ENCODE results near the gene ARHGAP45. TPM values are rescaled to one million over a fixed set of nuclear protein-coding genes. Genes with fewer than 3 reads are reported as not detected.

ARHGAP45 gene
- total RNA-seq, 1 experiment from 2014 or later, result 45.3 TPM

DNA sequence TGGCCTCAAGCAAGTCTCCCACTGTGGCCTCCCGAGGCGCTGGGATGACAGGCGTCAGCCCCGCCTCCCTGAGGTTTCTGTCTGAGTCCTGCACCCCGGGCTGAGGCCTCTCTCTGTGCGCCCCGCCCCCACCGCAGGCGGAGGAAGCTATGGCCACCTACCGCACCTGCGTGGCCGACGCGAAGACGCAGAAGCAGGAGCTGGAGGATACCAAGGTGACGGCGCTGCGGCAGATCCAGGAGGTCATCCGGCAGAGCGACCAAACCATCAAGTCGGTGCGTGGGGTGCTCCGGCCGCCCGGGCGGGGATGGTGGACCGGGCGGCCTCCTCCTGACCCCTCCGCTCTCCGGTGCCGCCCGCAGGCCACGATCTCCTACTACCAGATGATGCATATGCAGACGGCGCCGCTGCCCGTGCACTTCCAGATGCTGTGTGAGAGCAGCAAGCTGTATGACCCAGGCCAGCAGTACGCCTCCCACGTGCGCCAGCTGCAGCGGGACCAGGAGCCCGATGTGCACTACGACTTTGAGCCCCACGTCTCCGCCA lies 12.7 kb downstream of the ARHGAP45 start:
- Histone ChIP-seq H3K36me3 (ENCODE audit: low read depth, low read length) (no peaks in the 10 kb centered on the region), H3K27ac (ENCODE audit: low read length) (no peak overlapping the region), H3K4me2 (ENCODE audit: low read length) (no peak overlapping the region), H3K9me3 (ENCODE audit: low read length) (no peaks in the 10 kb centered on the region), H3F3A (ENCODE audit: low read length, unreplicated experiment) (no peaks in the 10 kb centered on the region), H4K20me1 (ENCODE audit: low read length) (no peaks in the 10 kb centered on the region), H3K79me2 (ENCODE audit: low read length) (no peaks in the 10 kb centered on the region), H2AFZ (ENCODE audit: low read length) (no peak overlapping the region), H3K9ac (ENCODE audit: low read length) (no peak overlapping the region), H3K9me2 (replicated peaks; ENCODE audit: low read length) (no peaks in the 10 kb centered on the region), H3K4me1 (ENCODE audit: insufficient read depth, low read length) (no peaks in the 10 kb centered on the region; the same call in 1 of the 2 replicates), H3K27me3 (ENCODE audit: low read length) (no peaks in the 10 kb centered on the region), H3K4me3 (ENCODE audit: low read length) (no peak overlapping the region)
- intact Hi-C loops (cut with micrococcal nuclease), result no loop called here
- no peak for DNase-seq
- ATAC-seq, result no peak
- TF ChIP-seq EZH2 (IDR thresholded peaks at IDR 0.05; ENCODE audit: low read length, unreplicated experiment) (no peak), EZH2phosphoT487 (IDR thresholded peaks at IDR 0.05; ENCODE audit: borderline replicate concordance, low read length) (no peak)
- TF ChIP-seq, protein P1, sequence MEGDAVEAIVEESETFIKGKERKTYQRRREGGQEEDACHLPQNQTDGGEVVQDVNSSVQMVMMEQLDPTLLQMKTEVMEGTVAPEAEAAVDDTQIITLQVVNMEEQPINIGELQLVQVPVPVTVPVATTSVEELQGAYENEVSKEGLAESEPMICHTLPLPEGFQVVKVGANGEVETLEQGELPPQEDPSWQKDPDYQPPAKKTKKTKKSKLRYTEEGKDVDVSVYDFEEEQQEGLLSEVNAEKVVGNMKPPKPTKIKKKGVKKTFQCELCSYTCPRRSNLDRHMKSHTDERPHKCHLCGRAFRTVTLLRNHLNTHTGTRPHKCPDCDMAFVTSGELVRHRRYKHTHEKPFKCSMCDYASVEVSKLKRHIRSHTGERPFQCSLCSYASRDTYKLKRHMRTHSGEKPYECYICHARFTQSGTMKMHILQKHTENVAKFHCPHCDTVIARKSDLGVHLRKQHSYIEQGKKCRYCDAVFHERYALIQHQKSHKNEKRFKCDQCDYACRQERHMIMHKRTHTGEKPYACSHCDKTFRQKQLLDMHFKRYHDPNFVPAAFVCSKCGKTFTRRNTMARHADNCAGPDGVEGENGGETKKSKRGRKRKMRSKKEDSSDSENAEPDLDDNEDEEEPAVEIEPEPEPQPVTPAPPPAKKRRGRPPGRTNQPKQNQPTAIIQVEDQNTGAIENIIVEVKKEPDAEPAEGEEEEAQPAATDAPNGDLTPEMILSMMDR (conservative IDR thresholded peaks at IDR 0.05; ENCODE audit: low read depth, low read length), result no peak
- ChIA-PET POLR2A (ENCODE audit: unreplicated experiment) (no interaction called here), CTCF (no interaction called here)
- BruUV-seq (replicated peaks), result no TSS peak

DNA sequence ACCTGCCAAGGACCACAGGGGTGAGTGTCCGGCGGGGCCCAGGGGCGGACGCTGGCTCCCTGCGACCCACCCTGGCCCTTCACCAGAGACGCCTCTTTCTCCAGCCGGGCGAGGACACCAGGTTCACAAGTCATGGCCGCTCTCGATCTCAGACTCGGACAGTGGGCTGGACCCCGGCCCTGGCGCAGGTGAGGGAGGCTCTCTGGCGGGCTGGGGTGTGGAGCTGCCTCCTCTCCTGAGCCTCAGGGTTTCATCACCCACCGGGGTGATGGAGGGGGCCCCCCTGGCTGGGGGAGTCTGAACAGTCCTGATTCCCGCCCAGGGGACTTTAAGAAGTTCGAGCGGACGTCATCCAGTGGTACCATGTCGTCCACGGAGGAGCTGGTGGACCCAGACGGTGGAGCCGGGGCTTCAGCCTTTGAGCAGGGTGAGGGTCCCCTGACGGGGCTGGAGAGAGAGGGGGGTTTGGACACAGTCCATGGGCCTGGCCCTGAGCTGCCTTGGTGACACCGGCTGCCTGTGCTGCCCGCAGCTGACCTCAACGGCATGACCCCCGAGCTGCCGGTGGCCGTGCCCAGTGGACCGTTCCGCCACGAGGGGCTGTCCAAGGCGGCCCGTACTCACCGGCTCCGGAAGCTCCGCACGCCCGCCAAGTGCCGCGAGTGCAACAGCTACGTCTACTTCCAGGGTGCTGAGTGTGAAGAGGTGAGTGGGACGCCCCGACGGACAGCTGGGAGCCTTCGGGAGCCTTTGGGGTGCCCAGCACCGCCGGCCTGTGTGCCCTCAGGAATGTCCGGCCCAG lies 13.6 kb downstream of the ARHGAP45 start:
- Histone ChIP-seq H3K9me3 (ENCODE audit: low read length) (no peaks in the 10 kb centered on the region), H3K9me2 (replicated peaks; ENCODE audit: low read length) (no peaks in the 10 kb centered on the region), H3K79me2 (ENCODE audit: low read length) (no peaks in the 10 kb centered on the region), H3K9ac (ENCODE audit: low read length) (no peak overlapping the region), H3K36me3 (ENCODE audit: low read depth, low read length) (no peaks in the 10 kb centered on the region), H3F3A (ENCODE audit: low read length, unreplicated experiment) (no peaks in the 10 kb centered on the region), H3K4me1 (ENCODE audit: insufficient read depth, low read length) (no peaks in the 10 kb centered on the region; the same call in 1 of the 2 replicates), H3K4me3 (ENCODE audit: low read length) (no peak overlapping the region), H3K4me2 (ENCODE audit: low read length) (no peak overlapping the region), H3K27me3 (ENCODE audit: low read length) (no peaks in the 10 kb centered on the region), H3K27ac (ENCODE audit: low read length) (no peak overlapping the region), H2AFZ (ENCODE audit: low read length) (no peak overlapping the region), H4K20me1 (ENCODE audit: low read length) (no peaks in the 10 kb centered on the region)
- ATAC-seq (no peak), DNase-seq (no peak)
- ChIA-PET POLR2A (ENCODE audit: unreplicated experiment) (no interaction called here), CTCF (no interaction called here)
- TF ChIP-seq EZH2phosphoT487 (IDR thresholded peaks at IDR 0.05; ENCODE audit: borderline replicate concordance, low read length) (no peak), EZH2 (IDR thresholded peaks at IDR 0.05; ENCODE audit: low read length, unreplicated experiment) (no peak)
- TF ChIP-seq, protein P1 (conservative IDR thresholded peaks at IDR 0.05; ENCODE audit: low read depth, low read length), result no peak
- no TSS peak for BruUV-seq (replicated peaks)
- intact Hi-C loops (cut with micrococcal nuclease), result no loop called here
